ENCODE measurements around the gene VPS37B. TPM values are rescaled to one million over a fixed set of nuclear protein-coding genes. Genes with fewer than 3 reads are reported as not detected.
A peak's percentile ranks its signal among the peaks of the same experiment; 100 is the strongest.

VPS37B gene
- polyA plus RNA-seq, 1 of the 3 experiments (the other 2 are of a cell fraction) = 41.1 TPM

GRCh38 chr12:122943196-122943595, 47.3 kb upstream of the VPS37B start:
- Histone ChIP-seq H3K27me3 (ENCODE audit: insufficient read depth) (no peaks in the 10 kb centered on the region), H3K79me2 (ENCODE audit: insufficient read depth) (no peaks in the 10 kb centered on the region), H3K4me2 (no peak overlapping the region), H3K4me3 (ENCODE audit: low read depth in 2 of 2, low read length in 1 of 2) (no peak overlapping the region), H3K9ac (no peak overlapping the region), H4K20me1 (ENCODE audit: insufficient read depth) (no peaks in the 10 kb centered on the region), H3F3A (replicated peaks; ENCODE audit: insufficient read depth) (peaks cover 16% of the 10 kb centered on the region), H2AFZ (ENCODE audit: low read depth) (no peak overlapping the region), H3K27ac (ENCODE audit: low read depth in 2 of 2, low read length in 1 of 2) (peak overlapping the region in 1 of 2 experiments; percentile 3; a peak in 1 of 4 replicates), H3K36me3 (replicated peaks in 1 of 2; ENCODE audit: control insufficient read depth in 1 of 2, insufficient read depth in 2 of 2, low read length in 1 of 2) (no peaks in the 10 kb centered on the region), H3K4me1 (ENCODE audit: control insufficient read depth in 1 of 2, insufficient read depth in 2 of 2, low read depth in 1 of 2, low read length in 1 of 2) (peaks cover 0 to 31% of the 10 kb centered on the region in 2 experiments; a peak in 2 of 4 replicates), H3K9me3 (no peaks in the 10 kb centered on the region), H3K9me2 (no peaks in the 10 kb centered on the region)
- ChIA-PET POLR2A (no interaction called here), CTCF (interaction anchor here (1.3 kb wide), 1 partner anchor 83 kb away, joined by 4 read pairs; no protein-coding TSS in a partner anchor)
- 83% methylated on average over 13 of the region's 13 CpGs for WGBS (ENCODE audit: low lambda C conversion rate)
- DNase-seq = peak; percentile 13
- TF ChIP-seq SIN3A (IDR thresholded peaks at IDR 0.05; ENCODE audit: borderline replicate concordance, low read depth, low read length) (no peak), TAF1 (IDR thresholded peaks at IDR 0.05; ENCODE audit: borderline replicate concordance, low read depth, low read length) (no peak), MXI1 (IDR thresholded peaks at IDR 0.05; ENCODE audit: low read depth, low read length) (no peak), ZBTB33 (IDR thresholded peaks at IDR 0.05; ENCODE audit: borderline replicate concordance, low read depth) (no peak), FOXM1 (IDR thresholded peaks at IDR 0.05; ENCODE audit: low read depth) (no peak), CTCF (IDR thresholded peaks at IDR 0.05) (no peak), POLR2AphosphoS5 (IDR thresholded peaks at IDR 0.05; ENCODE audit: low read depth, low read length) (no peak), GATA2 (CRISPR knock-in tag; IDR thresholded peaks at IDR 0.05) (no peak), PBX3 (IDR thresholded peaks at IDR 0.05) (no peak), FOSL2 (IDR thresholded peaks at IDR 0.05; ENCODE audit: borderline replicate concordance, low read depth) (no peak), EZH2phosphoT487 (IDR thresholded peaks at IDR 0.05; ENCODE audit: borderline replicate concordance, low read depth) (no peak), TCF12 (IDR thresholded peaks at IDR 0.05) (no peak), YY1 (IDR thresholded peaks at IDR 0.05; ENCODE audit: low read depth) (no peak), USF1 (IDR thresholded peaks at IDR 0.05; ENCODE audit: borderline replicate concordance, low read depth) (no peak), EP300 (IDR thresholded peaks at IDR 0.05; ENCODE audit: borderline replicate concordance in 1 of 2, low read depth in 1 of 2, low read length in 1 of 2) (no peak), SMC3 (IDR thresholded peaks at IDR 0.05; ENCODE audit: low read depth, low read length) (no peak), RAD21 (IDR thresholded peaks at IDR 0.05; ENCODE audit: low read length) (no peak), RXRA (IDR thresholded peaks at IDR 0.05; ENCODE audit: borderline replicate concordance, low read depth) (no peak)

Measured in SK-N-SH (cell line).